ENCODE measurements around the gene STUM. TPM values are rescaled to one million over a fixed set of nuclear protein-coding genes. Genes with fewer than 3 reads are reported as not detected.
A peak's percentile ranks its signal among the peaks of the same experiment; 100 is the strongest.

STUM gene
- total and polyA plus RNA-seq, 4 donors: 4.8 to 21.1 (median 15.0) TPM

DNA sequence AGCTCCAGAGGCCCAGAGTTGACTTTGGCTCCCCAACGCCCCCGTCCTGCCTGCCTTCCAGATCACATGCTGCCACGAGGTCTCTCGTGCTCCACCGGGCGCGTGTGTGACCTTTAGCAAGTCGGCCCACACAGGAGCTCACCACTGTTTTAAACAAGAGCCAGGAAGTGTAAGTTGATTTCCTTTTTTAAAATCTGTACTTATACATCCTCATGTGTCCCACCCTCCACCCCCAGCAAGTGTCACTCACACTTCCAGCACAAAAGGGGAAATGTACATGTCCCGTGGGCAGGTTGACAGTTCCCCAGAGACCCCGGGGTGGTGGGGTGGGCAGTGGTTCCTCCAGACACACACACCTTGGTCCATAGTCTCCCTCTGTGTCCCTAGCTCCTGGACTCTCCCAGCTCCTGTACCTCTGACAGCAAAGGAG, 84.4 kb downstream of the STUM start:
- Histone ChIP-seq H3K9me3 (ENCODE audit: control insufficient read depth, insufficient read depth, low read length) (no peaks in the 10 kb centered on the region), H3K4me3 (ENCODE audit: low read depth, low read length) (no peak overlapping the region), H3K36me3 (ENCODE audit: control insufficient read depth, insufficient read depth, low read length) (peaks cover 49% of the 10 kb centered on the region), H3K4me1 (ENCODE audit: control insufficient read depth, insufficient read depth, low read length) (peaks cover 50% of the 10 kb centered on the region), H3K27me3 (ENCODE audit: control insufficient read depth, insufficient read depth, low read length) (no peaks in the 10 kb centered on the region), H3K27ac (ENCODE audit: low read depth, low read length) (no peak overlapping the region)
- DNase-seq (ENCODE audit: low read depth in 4 of 6, low spot score in 6 of 6): no peak
- WGBS (ENCODE audit: insufficient coverage): 67% methylated on average over 1 of the region's 10 CpGs

- no peaks in the 10 kb centered on the region for H3K27me3 ChIP-seq (ENCODE audit: control insufficient read depth, insufficient read depth, low read length)
- H3K4me3 ChIP-seq (ENCODE audit: low read depth, low read length): no peak overlapping the region
- no peak overlapping the region for H3K27ac ChIP-seq (ENCODE audit: low read depth, low read length)
- H3K9me3 ChIP-seq (ENCODE audit: control insufficient read depth, insufficient read depth, low read length): no peaks in the 10 kb centered on the region
- WGBS (ENCODE audit: insufficient coverage): 66% methylated on average over 6 of the region's 7 CpGs
- DNase-seq (ENCODE audit: low read depth in 4 of 6, low spot score in 6 of 6): no peak
- H3K4me1 ChIP-seq (ENCODE audit: control insufficient read depth, insufficient read depth, low read length): peaks cover 52% of the 10 kb centered on the region
- H3K36me3 ChIP-seq (ENCODE audit: control insufficient read depth, insufficient read depth, low read length): peaks cover 55% of the 10 kb centered on the region
Observed at GRCh38 chr1:226633541-226634165, 85.1 kb downstream of the STUM start.

GRCh38 chr1:226634166-226634588, 85.6 kb downstream of the STUM start:
- Histone ChIP-seq H3K36me3 (ENCODE audit: control insufficient read depth, insufficient read depth, low read length) (peaks cover 59% of the 10 kb centered on the region), H3K4me3 (ENCODE audit: low read depth, low read length) (no peak overlapping the region), H3K27me3 (ENCODE audit: control insufficient read depth, insufficient read depth, low read length) (no peaks in the 10 kb centered on the region), H3K4me1 (ENCODE audit: control insufficient read depth, insufficient read depth, low read length) (peaks cover 51% of the 10 kb centered on the region), H3K9me3 (ENCODE audit: control insufficient read depth, insufficient read depth, low read length) (no peaks in the 10 kb centered on the region), H3K27ac (ENCODE audit: low read depth, low read length) (no peak overlapping the region)
- WGBS (ENCODE audit: insufficient coverage): 5% methylated on average over 6 of the region's 6 CpGs
- DNase-seq (ENCODE audit: low read depth in 4 of 6, low spot score in 6 of 6): peak in 3 of 6 donors; percentile 54 to 82 (median 77)

DNA sequence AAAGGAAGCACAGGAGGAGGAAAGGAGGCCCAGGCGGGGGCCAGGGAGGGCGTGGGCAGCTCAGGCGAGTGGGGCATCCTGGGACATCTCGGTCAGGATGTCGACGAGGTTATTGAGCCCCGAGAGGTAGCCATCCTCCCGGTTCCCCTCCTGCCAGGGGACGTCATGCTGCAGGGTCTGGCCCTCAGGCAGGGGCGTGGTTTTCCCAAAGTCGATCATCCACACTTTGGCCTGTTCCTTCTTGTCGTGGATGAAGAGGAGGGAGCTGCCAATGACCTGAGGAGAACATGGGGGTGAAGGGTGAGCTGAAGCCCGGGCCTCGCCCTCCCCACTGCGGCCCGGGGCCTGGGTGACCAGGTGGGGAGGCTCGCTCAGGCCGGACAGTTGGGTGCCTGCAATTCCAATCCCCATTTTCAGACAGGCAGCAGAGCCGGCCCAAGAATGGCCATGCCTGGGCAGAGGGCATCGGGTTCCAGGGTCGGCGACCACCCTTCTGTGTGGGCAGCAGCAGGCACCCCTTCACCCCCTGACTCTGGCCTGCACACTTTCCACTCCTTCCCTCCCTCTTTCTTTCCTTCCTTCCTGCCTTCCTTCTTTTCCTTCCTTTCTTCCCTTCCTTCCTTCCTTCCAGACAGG, 86.2 kb downstream of the STUM start:
- Histone ChIP-seq H3K27ac (ENCODE audit: low read depth, low read length) (no peak overlapping the region), H3K4me1 (ENCODE audit: control insufficient read depth, insufficient read depth, low read length) (peaks cover 50% of the 10 kb centered on the region), H3K36me3 (ENCODE audit: control insufficient read depth, insufficient read depth, low read length) (peaks cover 64% of the 10 kb centered on the region), H3K9me3 (ENCODE audit: control insufficient read depth, insufficient read depth, low read length) (no peaks in the 10 kb centered on the region), H3K27me3 (ENCODE audit: control insufficient read depth, insufficient read depth, low read length) (no peaks in the 10 kb centered on the region), H3K4me3 (ENCODE audit: low read depth, low read length) (no peak overlapping the region)
- 89% methylated on average over 17 of the region's 22 CpGs for WGBS (ENCODE audit: insufficient coverage)
- no peak for DNase-seq (ENCODE audit: low read depth in 4 of 6, low spot score in 6 of 6)

DNA sequence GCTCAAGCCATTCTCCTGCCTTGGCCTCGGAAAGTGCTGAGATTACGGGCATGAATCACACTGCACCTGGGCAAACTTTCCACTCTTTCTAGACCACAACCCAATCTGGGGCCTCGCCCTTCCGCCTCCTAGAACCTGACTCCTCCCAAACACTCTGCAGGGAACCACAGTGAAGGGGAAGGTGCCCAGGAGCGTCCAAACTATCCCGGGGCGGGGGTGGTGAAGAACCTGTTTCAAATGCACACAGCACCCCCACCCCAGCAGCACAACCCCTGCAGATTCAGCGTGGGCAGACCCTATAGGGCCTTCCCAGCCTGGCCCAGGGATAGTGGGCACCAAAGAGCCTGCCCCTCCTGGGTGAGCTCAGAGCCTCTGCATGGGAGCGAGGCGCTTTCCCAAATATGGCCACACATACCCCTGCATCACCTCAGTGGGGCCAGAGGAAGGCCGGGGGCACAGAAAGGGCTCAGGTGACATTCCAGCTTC, 86.9 kb downstream of the STUM start:
- Histone ChIP-seq H3K36me3 (ENCODE audit: control insufficient read depth, insufficient read depth, low read length) (peaks cover 71% of the 10 kb centered on the region), H3K4me3 (ENCODE audit: low read depth, low read length) (no peak overlapping the region), H3K4me1 (ENCODE audit: control insufficient read depth, insufficient read depth, low read length) (peaks cover 50% of the 10 kb centered on the region), H3K9me3 (ENCODE audit: control insufficient read depth, insufficient read depth, low read length) (no peaks in the 10 kb centered on the region), H3K27me3 (ENCODE audit: control insufficient read depth, insufficient read depth, low read length) (no peaks in the 10 kb centered on the region), H3K27ac (ENCODE audit: low read depth, low read length) (no peak overlapping the region)
- WGBS (ENCODE audit: insufficient coverage): 93% methylated on average over 9 of the region's 11 CpGs
- DNase-seq (ENCODE audit: low read depth in 4 of 6, low spot score in 6 of 6): no peak

DNA sequence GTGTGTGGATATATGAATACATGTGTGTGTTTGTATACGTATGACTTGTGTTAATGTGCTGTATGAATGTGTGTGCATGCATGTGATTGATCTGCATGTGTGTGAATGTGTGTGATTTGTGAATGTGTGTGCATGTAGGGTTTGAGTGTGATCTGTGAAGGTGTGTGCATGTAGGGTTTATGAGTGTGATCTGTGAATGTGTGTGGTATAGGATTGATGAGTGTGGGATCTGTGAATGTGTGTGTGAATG, 88.2 kb downstream of the STUM start:
- Histone ChIP-seq H3K4me1 (ENCODE audit: control insufficient read depth, insufficient read depth, low read length) (peaks cover 53% of the 10 kb centered on the region), H3K9me3 (ENCODE audit: control insufficient read depth, insufficient read depth, low read length) (no peaks in the 10 kb centered on the region), H3K27me3 (ENCODE audit: control insufficient read depth, insufficient read depth, low read length) (no peaks in the 10 kb centered on the region), H3K36me3 (ENCODE audit: control insufficient read depth, insufficient read depth, low read length) (peaks cover 78% of the 10 kb centered on the region), H3K27ac (ENCODE audit: low read depth, low read length) (no peak overlapping the region), H3K4me3 (ENCODE audit: low read depth, low read length) (no peak overlapping the region)
- no peak for DNase-seq (ENCODE audit: low read depth in 4 of 6, low spot score in 6 of 6)
- 100% methylated on average over 1 of the region's 1 CpG for WGBS (ENCODE audit: insufficient coverage)

GRCh38 chr1:226637147-226637935, 88.8 kb downstream of the STUM start:
- peak in 1 of 6 donors; percentile 42 for DNase-seq (ENCODE audit: low read depth in 4 of 6, low spot score in 6 of 6)
- Histone ChIP-seq H3K27ac (ENCODE audit: low read depth, low read length) (no peak overlapping the region), H3K9me3 (ENCODE audit: control insufficient read depth, insufficient read depth, low read length) (no peaks in the 10 kb centered on the region), H3K4me3 (ENCODE audit: low read depth, low read length) (no peak overlapping the region), H3K4me1 (ENCODE audit: control insufficient read depth, insufficient read depth, low read length) (peaks cover 50% of the 10 kb centered on the region), H3K36me3 (ENCODE audit: control insufficient read depth, insufficient read depth, low read length) (peaks cover 78% of the 10 kb centered on the region), H3K27me3 (ENCODE audit: control insufficient read depth, insufficient read depth, low read length) (no peaks in the 10 kb centered on the region)
- WGBS (ENCODE audit: insufficient coverage): 72% methylated on average over 27 of the region's 29 CpGs

GRCh38 chr1:226638001-226638601, 89.5 kb downstream of the STUM start:
- Histone ChIP-seq H3K27ac (ENCODE audit: low read depth, low read length) (peak overlapping the region; percentile 25), H3K4me1 (ENCODE audit: control insufficient read depth, insufficient read depth, low read length) (peaks cover 54% of the 10 kb centered on the region), H3K27me3 (ENCODE audit: control insufficient read depth, insufficient read depth, low read length) (no peaks in the 10 kb centered on the region), H3K9me3 (ENCODE audit: control insufficient read depth, insufficient read depth, low read length) (no peaks in the 10 kb centered on the region), H3K36me3 (ENCODE audit: control insufficient read depth, insufficient read depth, low read length) (peaks cover 86% of the 10 kb centered on the region), H3K4me3 (ENCODE audit: low read depth, low read length) (no peak overlapping the region)
- DNase-seq (ENCODE audit: low read depth in 4 of 6, low spot score in 6 of 6): no peak
- 64% methylated on average over 10 of the region's 10 CpGs for WGBS (ENCODE audit: insufficient coverage)

DNA sequence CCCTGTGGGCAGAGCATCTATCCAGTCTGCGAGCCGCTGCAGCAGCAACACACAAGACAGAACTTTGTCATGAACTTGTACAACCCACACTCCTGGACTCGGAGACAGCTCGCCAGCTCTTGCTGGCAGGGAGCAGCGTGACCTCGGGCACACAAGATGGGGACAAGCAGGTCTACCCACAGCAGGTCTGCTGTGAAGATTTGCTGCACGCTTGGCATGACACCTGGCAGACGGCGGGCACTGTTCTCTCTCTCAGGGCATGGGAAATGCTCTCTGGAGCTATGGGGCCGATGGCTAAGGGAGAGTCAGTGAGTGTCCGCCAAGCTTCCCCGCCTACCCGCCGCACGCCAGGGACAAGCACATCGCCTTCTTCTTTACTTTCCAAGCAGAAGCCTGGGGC, 90.0 kb downstream of the STUM start:
- peak overlapping the region; percentile 25 for H3K27ac ChIP-seq (ENCODE audit: low read depth, low read length)
- no peaks in the 10 kb centered on the region for H3K27me3 ChIP-seq (ENCODE audit: control insufficient read depth, insufficient read depth, low read length)
- H3K4me3 ChIP-seq (ENCODE audit: low read depth, low read length): no peak overlapping the region
- DNase-seq (ENCODE audit: low read depth in 4 of 6, low spot score in 6 of 6): no peak
- peaks cover 88% of the 10 kb centered on the region for H3K36me3 ChIP-seq (ENCODE audit: control insufficient read depth, insufficient read depth, low read length)
- H3K9me3 ChIP-seq (ENCODE audit: control insufficient read depth, insufficient read depth, low read length): no peaks in the 10 kb centered on the region
- 79% methylated on average over 16 of the region's 16 CpGs for WGBS (ENCODE audit: insufficient coverage)
- peaks cover 53% of the 10 kb centered on the region for H3K4me1 ChIP-seq (ENCODE audit: control insufficient read depth, insufficient read depth, low read length)
